Stimulated activated CD4-positive, alpha-beta T cell treated with anti-CD3 and anti-CD28 coated beads, Interleukin-15, amount 100 ng/mL, for 24 hours (primary cell): Measurements from ENCODE around the gene TRIM33.
"Not testable (repeated sequence)": the region's sequence is repeated elsewhere in the genome, so short reads cannot be mapped to it uniquely, and the experiment has no call there.

Experiments used
- DNase-seq: peaks from one replicate; pipeline ENCODE4 v3.0.0-alpha.2; 2020

Gene TRIM33

DNA sequence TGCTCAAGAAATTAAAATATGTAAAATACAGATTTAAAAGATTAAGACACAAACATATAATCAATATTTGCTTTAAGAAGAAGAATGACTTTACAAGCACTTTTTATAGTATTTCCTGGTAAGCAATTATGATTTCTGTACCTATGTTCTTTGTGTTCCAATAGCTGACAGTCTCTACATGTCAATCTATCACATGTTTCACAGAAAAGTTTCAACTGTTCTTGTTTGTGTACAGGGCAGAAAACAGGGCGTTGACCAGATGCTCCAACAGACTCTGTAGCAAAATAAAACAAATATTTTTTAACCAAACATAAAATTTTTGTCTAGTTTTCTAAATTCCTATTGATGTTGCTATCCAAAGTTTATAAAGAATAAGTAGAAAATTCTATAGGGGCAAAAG, 48.0 kb downstream of the TRIM33 start:
- DNase-seq, result no peak

DNA sequence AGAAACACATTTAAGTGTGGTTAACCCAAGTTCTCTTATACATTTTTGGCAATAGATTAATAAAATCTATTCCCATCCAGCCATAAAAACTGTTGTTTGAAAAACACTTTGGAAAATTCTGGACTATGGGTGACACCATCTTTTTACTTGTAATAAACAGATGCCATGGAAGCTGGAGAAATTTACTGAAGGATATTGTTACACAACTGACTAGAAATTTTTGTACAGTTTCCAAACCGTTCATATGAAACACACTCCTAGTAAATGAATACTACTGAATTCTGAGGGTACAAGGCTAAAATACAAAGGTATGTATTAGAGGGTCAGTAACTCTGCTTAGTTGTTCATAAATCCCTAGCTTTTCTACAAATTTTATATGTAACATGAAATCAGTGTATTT, 48.7 kb downstream of the TRIM33 start:
- no peak for DNase-seq

DNA sequence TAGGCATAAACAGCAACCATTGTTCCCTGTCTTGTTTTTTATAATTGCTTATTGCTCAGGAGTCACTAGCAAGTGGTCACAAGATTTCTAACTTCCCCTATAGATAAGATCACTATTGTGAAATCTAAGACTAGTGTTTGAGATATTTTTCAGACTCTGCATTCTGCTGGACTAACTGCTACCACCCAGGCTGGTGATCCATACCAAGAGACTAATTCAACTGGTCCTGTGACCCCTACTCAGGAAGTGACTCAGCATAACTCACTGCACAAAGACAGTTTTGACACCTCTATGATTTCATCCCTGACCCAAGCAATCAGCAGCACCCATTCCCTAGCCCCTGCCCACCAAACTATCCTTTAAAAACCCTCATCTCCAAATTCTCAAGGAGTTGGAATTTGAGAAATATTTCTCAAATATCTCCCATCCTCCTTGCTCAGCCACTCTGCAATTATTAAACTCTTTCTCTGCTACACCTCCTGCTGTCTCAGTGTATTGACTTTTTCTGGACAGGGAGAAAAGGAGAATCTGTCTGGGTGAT, 52.7 kb downstream of the TRIM33 start:
- no peak for DNase-seq

DNA sequence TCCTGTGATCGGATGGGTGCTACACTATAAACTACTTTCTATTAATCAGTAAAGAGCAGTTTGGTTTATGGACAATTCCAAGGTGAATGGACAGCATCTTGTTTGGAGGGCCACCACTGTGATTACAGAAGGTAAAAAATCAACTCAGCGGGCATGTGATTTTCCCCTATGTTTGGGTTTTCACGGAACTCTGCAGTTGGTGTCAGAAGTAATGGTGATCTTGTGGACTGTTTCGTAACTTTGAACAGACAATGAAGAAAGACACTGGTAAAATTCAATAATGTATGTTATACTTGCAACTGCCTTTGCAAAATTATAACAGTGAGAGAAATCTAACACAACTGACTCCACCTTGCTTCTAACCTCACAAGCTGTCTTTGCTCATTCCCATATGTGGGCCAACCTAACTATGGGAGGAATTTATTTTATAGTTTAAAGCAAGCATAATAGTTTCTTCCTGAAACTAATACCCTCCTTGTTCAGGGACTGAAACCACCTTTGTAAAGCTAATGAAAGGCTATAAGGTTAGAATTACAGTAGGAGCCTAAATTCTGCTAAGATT, 53.2 kb downstream of the TRIM33 start:
- DNase-seq, result no peak

DNA sequence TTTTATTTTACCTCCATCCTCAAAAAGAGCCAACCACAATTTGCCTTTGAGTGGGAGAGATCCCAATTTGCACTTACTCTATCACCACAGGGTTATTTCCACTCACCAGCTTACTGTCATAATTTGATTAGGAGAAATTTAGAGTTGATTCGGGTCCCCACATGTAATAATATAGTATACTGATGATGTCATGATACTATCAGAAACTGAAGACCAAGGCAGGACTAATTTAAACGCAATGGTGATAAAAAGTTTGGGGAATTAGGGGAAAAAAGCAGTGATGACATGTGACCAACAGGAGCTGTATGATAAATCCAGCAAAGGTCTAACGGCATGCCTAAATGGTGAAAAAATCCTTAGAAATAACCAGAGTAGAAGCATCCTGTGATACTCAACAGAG, 54.4 kb downstream of the TRIM33 start:
- DNase-seq, result no peak

DNA sequence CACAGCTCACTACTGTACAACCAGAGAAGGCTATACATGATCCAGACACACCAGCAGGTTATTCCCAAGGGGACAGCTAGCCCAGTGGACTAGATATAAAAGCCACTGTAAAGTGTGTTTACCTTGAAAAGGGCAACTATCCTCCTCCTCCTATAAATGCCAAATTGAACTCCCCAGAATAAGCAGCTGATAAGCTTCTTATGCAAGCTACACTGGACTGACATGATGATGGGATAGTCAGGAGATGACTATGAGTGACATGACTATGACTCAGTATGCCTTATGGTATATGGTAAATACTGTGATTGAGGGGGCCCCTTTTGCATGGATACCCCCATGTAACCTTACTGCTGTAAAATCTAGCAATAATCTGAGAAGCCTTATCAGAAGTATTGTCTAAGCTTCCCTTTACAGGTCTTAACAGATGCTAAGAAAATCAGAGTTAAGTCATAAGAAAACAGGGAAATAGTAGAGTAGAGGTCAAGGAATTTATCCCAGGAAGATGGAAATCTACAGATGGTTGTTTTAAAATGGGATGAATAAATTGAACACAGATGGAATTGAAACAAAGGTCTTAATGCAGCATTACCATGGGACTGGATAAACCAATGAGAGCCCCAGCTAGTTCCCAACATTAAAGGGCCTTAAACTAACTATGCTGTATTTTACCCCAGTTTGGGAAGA, 55.8 kb downstream of the TRIM33 start:
- no peak for DNase-seq

DNA sequence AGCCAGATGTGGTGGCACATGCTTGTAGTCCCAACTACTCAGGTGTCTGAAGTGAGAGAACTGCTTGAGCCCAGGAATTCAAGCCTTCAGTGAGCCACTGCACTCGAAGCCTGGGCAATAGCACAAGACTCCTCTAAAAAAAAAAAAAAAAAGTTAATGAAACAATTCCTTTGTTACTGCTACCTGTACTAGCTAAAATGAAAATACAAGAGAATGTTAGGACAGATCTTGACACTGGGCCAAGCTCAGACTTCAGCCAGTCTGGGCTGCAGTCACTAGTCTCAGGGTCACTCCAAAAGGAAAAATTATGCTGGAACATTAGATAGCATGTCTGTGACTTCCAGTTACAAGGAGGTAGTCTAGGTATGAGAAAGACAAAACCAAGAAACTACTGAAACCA, 56.5 kb downstream of the TRIM33 start:
- no peak for DNase-seq

DNA sequence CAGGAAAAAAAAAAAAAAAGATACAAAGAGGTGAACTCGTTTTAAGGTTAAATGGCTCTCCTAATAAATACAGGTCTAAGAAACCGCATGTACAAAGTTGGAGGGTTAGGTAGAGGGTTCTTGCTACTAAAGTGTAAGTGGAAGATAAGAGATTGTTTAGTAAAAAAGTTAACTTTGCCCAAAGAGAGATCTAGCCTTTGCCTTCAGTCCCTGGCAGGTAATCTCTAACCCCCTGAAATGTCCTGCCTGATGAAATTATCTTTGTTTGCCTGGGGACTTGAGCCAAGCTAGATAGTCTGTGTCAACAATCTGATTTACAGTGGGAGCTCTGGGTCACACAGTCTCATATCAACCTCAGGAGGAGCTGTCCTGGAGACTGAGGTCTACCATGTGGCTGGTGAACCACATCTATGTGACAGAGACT, 57.6 kb downstream of the TRIM33 start:
- no peak for DNase-seq

DNA sequence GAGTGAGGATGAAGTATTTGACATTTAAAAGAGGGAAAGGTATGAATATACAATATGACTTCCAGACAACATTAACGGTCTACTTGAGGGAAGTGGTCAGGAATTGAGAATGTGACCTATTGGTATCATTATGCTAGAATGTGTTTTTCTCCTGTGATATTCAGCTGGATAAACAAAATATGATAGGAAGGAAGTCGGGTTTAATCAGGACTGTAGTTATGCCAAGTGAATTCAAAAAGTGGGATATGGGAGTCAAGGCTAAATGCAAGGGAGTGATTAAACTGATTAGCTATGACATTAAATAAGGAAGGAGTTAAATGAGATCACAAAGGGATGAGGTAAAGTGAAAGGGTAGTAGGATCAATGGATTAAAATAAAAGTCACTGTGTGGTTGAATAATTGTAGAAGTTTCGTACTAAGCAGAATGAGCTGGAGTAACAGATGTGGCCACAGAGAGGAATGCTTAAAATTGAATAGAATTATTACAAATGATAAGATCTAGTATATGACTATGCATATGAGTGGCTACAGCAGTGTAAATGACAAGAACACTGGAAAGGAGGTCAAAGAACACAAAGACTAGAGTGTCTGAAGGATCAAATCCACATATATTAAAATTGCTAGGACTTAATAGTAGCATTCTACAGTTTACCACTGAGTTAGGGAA, 62.5 kb downstream of the TRIM33 start:
- DNase-seq, result no peak

DNA sequence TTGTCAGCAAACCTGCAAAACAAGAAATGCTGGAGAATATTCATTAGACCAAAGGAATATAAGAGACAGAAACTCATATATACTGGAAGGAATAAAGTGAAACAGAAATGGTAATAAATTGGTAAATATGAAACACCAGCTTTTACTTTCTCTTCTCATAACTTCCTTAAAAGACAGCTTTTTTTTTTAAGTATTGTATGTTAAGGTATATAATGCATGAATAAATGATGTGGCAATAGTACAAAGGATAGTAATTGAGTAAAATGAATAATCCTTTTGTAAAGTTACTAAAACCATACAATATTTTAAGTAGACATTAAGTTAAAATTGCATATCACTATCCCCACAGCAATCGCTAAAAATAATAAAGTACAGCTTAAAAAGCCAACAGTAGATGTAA, 64.8 kb downstream of the TRIM33 start:
- no peak for DNase-seq

DNA sequence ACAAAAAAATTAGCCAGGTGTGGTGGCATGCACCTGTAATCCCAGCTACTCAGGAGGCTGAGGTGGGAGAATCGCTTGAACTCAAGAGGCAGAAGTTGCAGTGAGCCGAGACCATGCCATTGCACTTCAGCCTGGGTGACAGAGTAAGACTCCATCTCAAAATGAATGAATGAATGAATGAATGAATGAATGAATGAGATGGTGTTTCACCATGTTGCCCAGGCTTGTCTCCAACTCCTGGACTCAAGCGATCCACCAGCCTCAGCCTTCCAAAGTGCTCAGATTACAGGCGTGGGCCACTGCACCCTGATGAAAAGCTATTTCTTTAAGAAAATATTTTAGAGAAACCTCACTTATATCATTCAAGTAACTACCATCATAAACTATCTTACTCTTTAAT, 67.8 kb downstream of the TRIM33 start:
- DNase-seq, result not testable (repeated sequence)

DNA sequence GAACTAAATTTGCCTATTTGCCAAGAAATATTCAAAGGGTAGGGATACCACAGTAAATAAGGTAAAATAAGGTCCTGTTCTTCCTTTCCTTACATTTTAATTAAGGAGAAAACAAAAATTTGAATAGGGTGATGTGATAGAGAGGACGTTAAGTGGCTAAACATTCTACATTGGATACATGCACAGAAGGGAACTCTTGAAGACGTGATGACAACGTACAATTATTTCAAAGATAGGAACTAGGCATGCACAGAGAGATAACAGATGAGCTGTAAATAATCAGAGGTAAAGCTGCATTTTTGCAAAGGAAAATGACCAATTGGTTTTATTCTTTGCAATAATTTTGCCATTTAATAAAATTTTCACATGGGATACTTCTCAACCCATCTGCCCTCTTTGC, 69.7 kb downstream of the TRIM33 start:
- DNase-seq, result no peak

DNA sequence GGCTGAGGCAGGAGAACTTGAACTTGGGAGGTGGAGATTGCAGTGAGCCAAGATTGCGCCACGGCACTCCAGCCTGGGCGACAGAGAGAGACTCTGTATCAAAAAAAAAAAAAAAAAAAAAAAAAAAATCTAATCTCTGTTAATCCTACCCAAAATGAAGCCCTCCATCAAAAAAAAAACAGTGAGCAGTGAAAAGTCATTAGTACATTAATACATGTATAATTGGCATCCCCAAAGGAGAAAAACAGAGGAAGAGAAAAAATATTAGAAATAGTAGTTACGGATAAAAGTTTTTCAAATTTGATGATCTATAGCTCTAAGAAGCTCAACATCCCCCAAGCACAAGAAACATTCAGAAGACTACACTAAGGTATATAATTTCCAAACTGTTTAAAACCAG, 71.6 kb downstream of the TRIM33 start:
- DNase-seq, result no peak

DNA sequence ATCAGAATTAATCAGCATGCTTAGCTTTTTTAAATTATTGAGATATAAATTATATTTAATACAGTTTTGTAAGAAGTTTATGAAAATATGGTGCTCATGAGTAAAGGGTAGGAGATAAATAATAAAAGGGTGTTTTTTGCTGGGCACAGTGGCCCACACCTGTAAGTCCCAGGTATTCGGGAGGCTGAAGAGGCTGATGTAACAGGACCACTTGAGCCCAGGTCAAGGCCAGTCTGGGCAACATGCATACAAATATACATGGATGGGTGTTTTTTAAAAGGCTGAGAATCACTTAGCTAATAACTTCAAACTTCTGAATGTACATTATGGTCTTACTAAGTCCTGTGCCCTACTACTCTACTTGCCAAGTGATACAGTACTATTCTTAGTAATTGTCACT, 73.2 kb downstream of the TRIM33 start:
- DNase-seq, result no peak

DNA sequence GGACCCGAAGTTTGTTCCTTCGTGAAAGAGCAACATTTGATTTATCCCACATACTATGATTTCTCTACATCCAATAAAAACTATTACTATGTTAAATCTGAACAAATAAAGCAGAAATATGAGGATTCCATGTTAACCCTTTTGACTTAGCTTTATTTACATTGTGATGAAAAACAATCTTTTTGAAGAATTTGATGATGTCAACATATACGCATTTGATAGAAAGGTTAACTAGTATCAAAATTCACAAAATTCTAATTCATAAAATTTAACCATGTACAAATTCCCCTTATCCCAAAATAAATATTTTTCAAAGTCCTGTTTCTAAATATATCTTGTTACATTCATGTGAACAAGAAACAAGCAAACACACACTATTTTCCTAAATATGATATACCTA, 74.2 kb downstream of the TRIM33 start:
- no peak for DNase-seq

DNA sequence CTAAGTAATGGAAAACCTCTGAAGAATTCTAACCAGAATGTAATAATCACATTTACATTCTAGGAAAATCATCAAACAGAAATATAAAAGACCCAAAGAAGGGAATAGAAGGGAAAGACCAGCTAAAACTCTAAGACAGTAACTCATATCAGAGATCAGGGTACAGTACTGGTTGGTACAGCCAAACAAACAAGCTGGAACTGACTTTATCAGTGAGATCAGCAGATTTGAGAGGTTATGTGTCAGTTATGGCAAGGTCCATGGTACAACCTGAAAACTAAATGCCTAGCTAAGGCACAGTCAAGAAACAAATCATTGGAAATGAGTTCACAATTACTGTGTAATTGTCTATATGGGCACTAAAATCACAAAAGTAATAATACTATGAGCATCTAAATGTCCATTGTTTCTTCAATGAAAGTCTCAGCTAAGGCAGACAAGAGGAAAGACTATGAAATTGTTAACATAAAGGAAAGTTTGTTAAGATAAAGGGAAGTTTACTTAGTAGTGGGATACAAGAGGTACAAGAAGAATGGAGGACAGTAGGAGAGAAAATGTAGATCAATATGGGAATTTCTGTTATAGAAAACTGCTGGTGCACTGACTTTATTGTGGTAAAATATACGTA, 75.8 kb downstream of the TRIM33 start:
- DNase-seq, result no peak

DNA sequence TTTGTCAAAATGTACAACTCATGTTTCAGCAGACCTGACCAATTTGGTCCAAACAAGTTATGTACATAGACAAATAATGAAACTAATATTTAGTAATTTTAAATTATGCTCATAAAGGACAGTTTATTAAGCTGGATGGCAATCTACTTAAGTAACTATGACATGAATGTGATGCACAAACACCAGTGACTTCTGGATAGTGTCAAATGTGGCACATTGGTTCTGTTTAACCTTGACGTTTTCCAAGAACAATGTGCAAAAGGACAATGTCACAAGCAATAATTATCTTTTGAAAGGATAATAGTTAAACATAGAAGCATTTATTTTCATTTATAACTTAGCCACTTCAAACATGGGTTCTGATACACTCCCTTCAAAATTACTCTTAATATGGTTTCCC, 80.0 kb downstream of the TRIM33 start:
- DNase-seq, result no peak

DNA sequence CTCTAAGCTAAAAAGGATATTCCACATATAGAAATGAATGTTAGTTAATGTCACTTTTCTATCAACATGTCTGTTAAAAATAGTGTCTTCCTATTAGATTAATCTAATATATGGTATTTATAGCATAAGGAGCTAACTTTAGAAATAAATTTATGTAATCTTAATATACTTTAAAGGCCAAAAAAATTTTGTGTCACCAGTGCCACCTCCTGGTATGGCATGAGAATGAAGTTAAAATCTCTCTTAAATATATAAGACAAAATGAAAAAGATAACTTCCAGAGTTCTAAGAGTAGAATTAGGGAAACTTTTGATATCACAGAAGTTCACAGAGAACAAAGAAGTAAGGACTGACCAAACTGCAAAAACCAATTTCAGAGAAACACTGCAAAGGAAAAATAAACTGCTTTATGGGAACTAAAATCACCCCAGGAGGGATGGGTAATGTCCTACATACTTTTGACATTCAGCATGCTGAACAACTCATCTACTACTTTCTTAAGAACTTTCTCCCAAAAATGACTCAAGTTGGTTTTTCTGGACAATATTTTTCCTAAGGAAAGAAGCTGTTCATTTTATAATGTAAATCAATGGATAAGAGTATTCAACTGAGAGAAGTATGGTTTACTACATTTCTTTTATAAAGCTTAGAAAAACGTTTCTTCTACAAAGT, 82.8 kb downstream of the TRIM33 start:
- DNase-seq, result peak; percentile 7

DNA sequence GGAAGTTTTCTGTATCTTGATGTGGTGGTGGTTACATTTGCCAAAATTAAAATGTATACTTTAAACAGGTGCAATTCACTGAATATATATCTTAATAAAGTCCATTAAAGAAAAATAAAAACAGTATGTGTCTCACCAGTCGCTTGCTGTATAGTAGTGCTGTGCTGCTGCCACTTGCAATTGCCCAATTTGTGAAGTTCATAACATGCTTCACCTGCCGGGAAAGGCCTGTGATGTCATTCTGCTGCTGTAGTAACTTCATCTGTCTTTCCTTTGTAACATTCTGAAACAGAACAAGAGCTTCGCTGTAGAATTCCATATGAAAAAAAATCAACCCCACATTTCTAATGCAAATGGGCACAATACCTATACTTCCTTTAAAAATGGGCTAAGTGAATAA, 83.4 kb downstream of the TRIM33 start:
- no peak for DNase-seq

DNA sequence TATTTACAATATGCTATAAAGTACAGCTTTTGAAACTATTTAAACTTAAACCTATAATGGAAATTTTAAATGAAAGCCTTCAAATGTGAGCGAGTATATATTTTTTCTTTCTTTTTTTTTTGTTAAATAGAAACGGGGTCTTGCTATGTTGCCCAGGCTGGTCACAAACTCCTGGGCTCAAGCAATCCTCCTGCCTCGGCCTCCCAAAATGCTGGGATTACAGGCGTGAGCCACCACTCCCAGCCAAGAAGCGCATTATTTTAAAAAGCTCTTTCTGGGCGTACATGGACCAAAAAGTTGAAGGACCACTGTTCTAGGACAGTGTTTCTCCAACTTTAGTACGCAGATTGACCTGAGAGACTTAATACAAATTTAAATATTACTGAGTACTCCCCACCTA, 87.5 kb downstream of the TRIM33 start:
- no peak for DNase-seq

DNA sequence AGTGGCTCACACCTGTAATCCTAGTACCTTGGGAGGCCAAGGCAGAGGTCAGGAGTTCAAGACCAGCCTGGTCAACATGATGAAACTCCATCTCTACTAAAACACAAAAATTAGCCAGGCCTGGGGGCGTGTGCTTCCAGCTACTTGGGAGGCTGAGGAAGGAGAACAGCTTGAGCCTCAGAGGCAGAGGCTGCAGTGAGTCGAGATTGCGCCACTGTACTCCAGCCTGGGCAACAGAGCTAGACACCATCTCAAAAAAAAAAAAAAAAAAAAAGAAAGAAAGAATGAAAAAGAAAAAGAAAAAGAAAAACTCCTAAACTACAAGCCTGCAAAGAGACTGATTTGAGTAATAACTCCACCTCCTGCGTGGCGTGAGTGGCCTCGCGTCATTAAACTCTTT, 92.1 kb downstream of the TRIM33 start:
- not testable (repeated sequence) for DNase-seq

DNA sequence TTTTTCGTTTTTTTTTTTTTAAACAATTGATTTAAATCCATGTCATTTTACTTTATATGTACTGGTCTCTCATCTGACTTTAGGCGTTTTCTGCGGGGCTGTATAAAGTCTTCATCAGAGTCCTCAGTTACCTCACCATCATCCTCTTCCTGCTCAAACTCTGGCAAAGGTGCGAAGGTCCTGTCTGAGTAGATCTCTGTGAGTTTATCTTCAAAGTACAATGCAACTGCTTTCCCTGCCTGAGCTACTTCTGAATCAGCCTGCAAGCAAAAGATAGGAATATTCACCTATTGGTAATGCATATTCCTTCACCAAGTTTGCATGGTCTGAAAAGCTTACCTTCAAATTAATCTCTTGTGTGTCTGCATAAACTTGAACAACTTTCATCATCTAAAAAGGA, 113.4 kb downstream of the TRIM33 start:
- no peak for DNase-seq

DNA sequence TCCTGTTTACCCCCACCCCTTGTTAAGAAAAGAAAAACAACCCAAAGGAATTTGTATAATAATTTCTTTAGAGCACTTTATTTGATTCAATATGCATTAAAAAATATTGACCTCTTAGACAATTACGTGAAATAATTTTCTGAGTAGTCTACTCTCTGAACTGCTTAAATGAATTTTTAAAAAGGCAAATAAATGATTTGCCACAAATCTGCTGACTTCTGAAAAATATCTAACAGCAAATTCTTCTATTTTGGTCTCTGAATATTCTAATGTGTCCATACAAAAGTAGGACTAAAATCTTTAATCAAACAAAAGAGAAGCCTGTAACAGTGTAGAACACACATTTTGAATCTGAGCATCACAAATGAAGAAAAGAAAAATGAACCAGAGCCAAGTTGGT, 115.1 kb downstream of the TRIM33 start:
- no peak for DNase-seq
